HG03558 (cell line): Measurements from ENCODE around the gene PTPRN2.
"Not testable (repeated sequence)": the region's sequence is repeated elsewhere in the genome, so short reads cannot be mapped to it uniquely, and the experiment has no call there.

Experiments
- ATAC-seq: cut with Tn5 transposase; IDR thresholded peaks from one replicate; pipeline ENCODE4 v1.9.1; 2021; ENCODE audit warnings: moderate number of reproducible peaks; ENCODE audit not compliant: unreplicated experiment; ENCODE audit errors: extremely low read depth

Gene PTPRN2

GRCh38 chr7:158410720-158411119, 176.9 kb downstream of the PTPRN2 start:
- ATAC-seq = no peak

DNA sequence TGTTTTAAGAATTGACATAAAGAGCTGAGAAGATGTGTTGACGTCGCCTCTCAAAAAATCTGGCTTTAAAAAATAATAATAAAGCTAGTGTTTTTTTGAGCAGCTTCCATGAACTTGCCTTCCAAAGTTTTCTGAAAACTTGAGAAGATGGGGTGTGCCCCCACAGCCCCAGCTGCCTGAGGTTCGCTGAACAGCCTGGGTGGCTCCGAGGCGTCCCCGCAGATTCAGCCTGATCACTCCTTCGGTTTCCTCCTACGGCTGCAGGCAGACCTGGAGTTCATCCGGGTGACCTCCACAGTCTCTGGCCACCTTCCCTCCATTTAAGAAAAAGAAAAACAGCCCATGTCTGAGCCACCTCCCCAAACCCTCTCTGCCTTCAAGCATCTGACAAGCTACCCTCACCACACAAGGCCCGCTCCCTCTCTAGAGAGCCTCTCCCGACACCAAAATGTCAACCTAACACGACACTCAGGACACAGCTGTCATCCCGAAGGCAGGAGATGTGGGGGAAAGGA, 177.8 kb downstream of the PTPRN2 start:
- no peak for ATAC-seq

- ATAC-seq = no peak
Observed at GRCh38 chr7:158409120-158409519, 178.5 kb downstream of the PTPRN2 start.

GRCh38 chr7:158408318-158408920, 179.2 kb downstream of the PTPRN2 start:
- no peak for ATAC-seq

- ATAC-seq = no peak
Observed at GRCh38 chr7:158407581-158408317, 179.9 kb downstream of the PTPRN2 start.

DNA sequence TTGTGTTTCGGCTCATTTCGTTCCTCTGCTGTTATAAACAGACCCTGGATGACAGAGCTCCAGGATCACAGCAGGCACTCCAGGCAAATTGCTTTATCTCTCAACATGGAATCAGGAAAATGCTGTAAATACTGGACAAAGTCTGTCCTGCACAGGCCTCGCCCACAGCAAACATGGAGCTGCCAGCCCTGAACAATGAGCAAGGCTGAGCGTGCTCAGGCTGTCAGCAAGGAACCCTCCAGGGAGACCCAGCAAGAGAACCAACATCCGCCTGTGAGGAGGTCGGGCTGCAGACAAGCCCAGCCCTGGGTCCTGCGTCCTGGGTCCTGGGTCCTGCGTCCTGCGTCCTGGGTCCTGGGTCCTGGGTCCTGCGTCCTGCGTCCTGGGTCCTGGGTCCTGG, 180.8 kb downstream of the PTPRN2 start:
- ATAC-seq = no peak

DNA sequence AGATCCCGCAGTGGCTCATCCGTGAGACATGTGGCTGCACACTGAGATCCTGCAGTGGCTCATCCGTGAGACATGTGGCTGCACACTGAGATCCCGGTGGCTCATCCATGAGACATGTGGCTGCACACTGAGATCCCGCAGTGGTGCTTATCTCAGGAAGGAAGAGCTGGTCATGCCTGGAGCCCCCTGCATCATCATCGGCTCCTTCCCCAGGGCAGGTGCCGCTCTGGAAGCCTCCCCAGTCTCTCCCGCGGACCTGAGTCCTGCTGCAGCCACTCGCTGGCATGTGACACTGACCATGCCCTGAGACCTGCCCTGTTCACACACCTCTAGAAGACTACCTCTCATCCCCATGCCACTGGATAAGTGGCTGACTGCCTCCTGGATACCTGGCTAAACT, 181.3 kb downstream of the PTPRN2 start:
- no peak for ATAC-seq

DNA sequence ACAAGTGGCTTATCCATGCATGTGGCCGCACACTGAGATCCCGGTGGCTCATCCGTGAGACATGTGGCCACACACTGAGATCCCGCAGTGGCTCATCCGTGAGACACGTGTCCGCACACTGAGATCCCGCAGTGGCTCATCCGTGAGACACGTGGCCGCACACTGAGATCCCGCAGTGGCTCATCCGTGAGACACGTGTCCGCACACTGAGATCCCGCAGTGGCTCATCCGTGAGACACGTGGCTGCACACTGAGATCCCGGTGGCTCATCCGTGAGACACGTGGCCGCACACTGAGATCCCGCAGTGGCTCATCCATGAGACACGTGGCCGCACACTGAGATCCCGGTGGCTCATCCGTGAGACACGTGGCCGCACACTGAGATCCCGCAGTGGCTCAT, 181.9 kb downstream of the PTPRN2 start:
- not testable (repeated sequence) for ATAC-seq

DNA sequence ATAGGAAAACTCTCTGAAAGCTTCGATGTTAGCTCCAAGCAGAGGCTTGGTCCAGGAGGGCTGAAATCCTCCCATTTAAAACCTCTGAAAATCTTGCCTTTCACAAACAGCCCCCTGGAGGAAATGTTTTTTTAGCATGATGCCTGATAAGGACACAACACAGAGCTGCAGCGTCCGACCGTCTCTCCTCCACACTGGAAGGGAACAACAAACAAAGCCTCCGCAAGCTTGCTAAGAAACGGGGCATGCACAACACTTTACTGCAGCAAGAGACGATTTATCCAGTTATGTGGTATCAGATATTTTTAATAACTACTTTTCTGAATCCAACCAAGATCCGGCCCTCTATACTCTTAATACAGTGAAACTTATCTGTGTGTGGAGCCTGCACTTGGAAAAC, 182.3 kb downstream of the PTPRN2 start:
- no peak for ATAC-seq

- ATAC-seq = no peak
Observed at GRCh38 chr7:158404031-158404761, 183.4 kb downstream of the PTPRN2 start.

DNA sequence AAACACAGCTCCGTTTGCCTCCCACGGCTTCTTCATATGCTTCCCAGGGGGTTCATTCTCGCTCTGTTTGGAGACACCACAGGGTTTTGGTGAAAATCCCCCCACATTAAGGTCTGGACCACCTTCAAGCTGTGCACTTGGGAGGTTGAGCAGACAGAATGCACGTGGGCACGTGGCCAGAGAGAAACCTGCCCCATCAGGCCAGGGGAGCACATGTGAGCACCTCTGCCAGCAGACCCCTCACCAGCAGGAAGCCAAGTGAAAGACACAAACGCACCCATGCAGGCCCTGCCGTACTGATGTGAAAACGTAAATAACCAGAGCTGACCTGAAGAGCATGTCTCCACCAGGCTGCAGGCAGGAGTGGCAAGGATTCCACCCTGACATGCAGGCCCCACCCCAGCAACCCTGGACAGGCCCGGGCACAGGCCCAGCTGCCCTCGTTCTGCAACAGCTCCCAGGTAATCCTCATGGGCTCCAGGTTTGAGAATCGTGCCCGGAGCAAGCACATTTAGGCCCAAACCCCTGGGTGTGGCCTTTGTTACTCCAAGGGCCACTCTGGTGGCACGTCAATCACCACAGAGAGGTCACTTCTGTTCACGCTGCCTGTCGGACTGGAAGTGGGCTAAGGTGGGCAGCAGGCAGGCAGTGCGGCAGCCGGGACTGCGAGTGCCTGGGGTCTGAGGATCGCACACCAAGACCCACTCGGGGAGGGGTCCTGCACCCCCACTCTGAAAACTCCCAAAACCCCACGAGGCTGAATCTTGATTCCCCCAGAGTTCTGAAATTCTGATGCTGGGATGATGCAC, 184.4 kb downstream of the PTPRN2 start:
- ATAC-seq = no peak

DNA sequence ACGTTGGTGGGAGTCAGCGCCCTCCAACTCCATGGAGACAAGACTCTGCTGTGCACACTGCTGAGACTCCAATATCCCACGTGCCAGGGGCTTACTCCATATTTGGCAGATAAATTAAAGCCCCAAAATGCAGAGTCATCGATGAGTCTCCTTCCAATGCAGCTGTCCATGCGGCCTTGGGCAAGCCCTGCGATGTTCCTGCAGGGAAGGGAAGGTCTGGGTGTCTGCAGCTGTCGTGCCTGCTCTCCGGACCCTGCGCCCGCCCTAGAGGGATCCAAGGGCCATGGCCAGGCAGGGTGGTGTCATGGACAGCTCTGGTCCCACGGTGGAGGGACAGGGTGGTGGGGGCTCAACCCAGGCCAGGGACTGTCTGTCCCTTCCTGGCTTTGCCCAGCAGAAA, 185.2 kb downstream of the PTPRN2 start:
- no peak for ATAC-seq

DNA sequence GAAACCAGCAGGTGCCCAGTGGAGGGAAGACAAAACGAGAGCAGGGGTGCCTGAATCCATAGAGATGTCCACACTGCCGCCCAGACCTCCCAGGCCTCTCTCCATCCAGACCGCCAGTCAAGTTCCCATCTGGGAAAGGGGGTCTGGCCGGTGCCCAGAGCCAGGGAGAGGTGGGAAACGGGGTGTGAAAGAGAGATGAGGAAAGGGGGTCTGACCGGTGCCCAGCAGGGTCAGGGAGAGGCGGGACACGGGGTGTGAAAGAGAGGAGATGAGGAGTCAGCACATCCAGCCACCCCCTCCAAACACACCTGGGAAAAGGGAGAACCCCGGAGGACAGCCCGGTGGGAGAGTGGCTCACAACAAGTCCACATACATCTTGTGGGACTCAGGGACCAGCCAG, 185.8 kb downstream of the PTPRN2 start:
- ATAC-seq = no peak

GRCh38 chr7:158401295-158401694, 186.3 kb downstream of the PTPRN2 start:
- no peak for ATAC-seq

- ATAC-seq = no peak
Observed at GRCh38 chr7:158400601-158401225, 186.9 kb downstream of the PTPRN2 start.

DNA sequence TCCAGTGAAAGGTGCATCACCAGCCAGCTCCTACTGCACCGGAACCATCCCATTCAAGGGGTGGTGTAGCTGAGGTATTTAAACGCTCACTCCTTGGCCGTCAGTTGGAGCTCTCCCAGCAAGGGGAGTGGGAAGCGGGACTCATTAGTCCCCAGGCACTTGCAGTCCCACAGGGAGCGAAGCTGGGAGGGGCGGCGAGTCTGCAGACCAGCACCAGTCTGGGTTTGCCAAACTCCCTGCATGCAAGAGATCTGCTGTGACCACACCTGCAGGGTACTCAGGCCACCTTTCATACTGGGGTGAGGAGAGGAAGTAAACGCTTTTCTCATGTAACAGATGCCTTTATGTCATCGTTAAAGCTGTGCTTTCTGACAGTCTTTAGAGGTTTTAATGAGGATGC, 187.9 kb downstream of the PTPRN2 start:
- no peak for ATAC-seq

GRCh38 chr7:158398750-158399149, 188.9 kb downstream of the PTPRN2 start:
- ATAC-seq = no peak

DNA sequence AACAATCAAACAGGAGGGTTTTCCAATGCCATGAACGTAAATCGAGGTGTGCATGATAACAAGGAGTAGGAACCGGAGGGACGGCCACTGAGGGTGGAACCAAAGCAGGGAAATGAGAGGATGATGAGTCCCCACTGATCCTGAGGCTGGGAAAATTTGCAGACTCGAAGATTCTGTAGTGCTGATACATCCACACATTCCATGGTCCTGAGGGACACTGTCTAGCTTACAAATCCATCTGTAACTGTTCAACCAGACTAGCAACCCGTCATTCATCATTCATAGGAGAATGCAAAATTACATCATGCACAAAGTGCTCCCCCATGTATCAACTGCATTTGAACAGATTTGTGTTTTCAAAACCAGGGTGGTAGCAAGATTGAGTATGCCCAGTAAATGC, 189.7 kb downstream of the PTPRN2 start:
- no peak for ATAC-seq

GRCh38 chr7:158396982-158397862, 190.4 kb downstream of the PTPRN2 start:
- ATAC-seq = no peak
